ENCODE measurements around the gene MAPK8IP2.
"Not testable (repeated sequence)": the region's sequence is repeated elsewhere in the genome, so short reads cannot be mapped to it uniquely, and the experiment has no call there.

The MAPK8IP2 gene

GRCh38 chr22:50633771-50634170 lies 33.2 kb downstream of the MAPK8IP2 start (continued):
- no peak for TF ChIP-seq PATZ1 (tag by site-specific recombination; IDR thresholded peaks at IDR 0.05)

- CTCF ChIA-PET = no interaction called here
- POLR2A ChIA-PET = no interaction called here
Observed at GRCh38 chr22:50635591-50635990, 35.0 kb downstream of the MAPK8IP2 start.

GRCh38 chr22:50640296-50640695 lies 39.7 kb downstream of the MAPK8IP2 start:
- H3K4me3 ChIP-seq (ENCODE audit: low read depth, low read length); H3K4me1 ChIP-seq (ENCODE audit: control insufficient read depth, insufficient read depth, low read length); H3K36me3 ChIP-seq (ENCODE audit: control insufficient read depth in 2 of 2, insufficient read depth in 1 of 2, low read length in 2 of 2); H3K9me3 ChIP-seq (ENCODE audit: control insufficient read depth, insufficient read depth, low read depth, low read length); H3K27ac ChIP-seq (ENCODE audit: extremely low read depth, low read depth, low read length): not testable (repeated sequence)
- ChIA-PET CTCF (interaction anchor here (0.6 to 1.2 kb wide), 2 partner anchors 12 to 90 kb away, joined by 3 read pairs; partner anchors contain the start of gene ARSA), POLR2A (interaction anchor here (1.3 kb wide), 1 partner anchor 12 kb away, joined by 3 read pairs; the partner anchor contains the start of gene ARSA)

More at GRCh38 chr22:50635591-50635990, 35.0 kb downstream of the MAPK8IP2 start:
- TF ChIP-seq KLF7 (tag by site-specific recombination; IDR thresholded peaks at IDR 0.05; ENCODE audit: borderline replicate concordance) = no peak
- no peak for TF ChIP-seq PRDM10 (tag by site-specific recombination; IDR thresholded peaks at IDR 0.05)
- no peak for TF ChIP-seq ZBTB7A (tag by site-specific recombination; IDR thresholded peaks at IDR 0.05; ENCODE audit: low read depth)
- no peak for TF ChIP-seq ZNF560 (tag by site-specific recombination; IDR thresholded peaks at IDR 0.05; ENCODE audit: borderline replicate concordance)
- no peak for TF ChIP-seq ZNF792 (tag by site-specific recombination; IDR thresholded peaks at IDR 0.05)
- TF ChIP-seq ZNF266 (tag by site-specific recombination; IDR thresholded peaks at IDR 0.05; ENCODE audit: low read depth) = no peak
- TF ChIP-seq ZNF692 (tag by site-specific recombination; IDR thresholded peaks at IDR 0.05) = no peak
- Histone ChIP-seq H3K27ac (ENCODE audit: extremely low read depth, low read depth, low read length) (no peak overlapping the region), H3K36me3 (ENCODE audit: control insufficient read depth in 2 of 2, insufficient read depth in 1 of 2, low read length in 2 of 2) (no peaks in the 10 kb centered on the region), H3K4me3 (ENCODE audit: low read depth, low read length) (no peak overlapping the region), H3K4me1 (ENCODE audit: control insufficient read depth, insufficient read depth, low read length) (no peaks in the 10 kb centered on the region), H3K9me3 (ENCODE audit: control insufficient read depth, insufficient read depth, low read depth, low read length) (no peaks in the 10 kb centered on the region)

GRCh38 chr22:50640857-50641647 lies 40.5 kb downstream of the MAPK8IP2 start:
- ChIA-PET POLR2A (interaction anchor here (0.8 to 1.3 kb wide), 2 partner anchors 11 to 13 kb away, joined by 3 read pairs; partner anchors contain the start of gene ARSA), CTCF (interaction anchor here (0.6 to 1.5 kb wide), 8 partner anchors 11 to 289 kb away, joined by 3 to 8 read pairs (median 3); partner anchors contain the start of gene ARSA)
- Histone ChIP-seq H3K9me3 (ENCODE audit: control insufficient read depth, insufficient read depth, low read depth, low read length) (no peaks in the 10 kb centered on the region), H3K4me1 (ENCODE audit: control insufficient read depth, insufficient read depth, low read length) (no peaks in the 10 kb centered on the region), H3K4me3 (ENCODE audit: low read depth, low read length) (no peak overlapping the region), H3K27ac (ENCODE audit: extremely low read depth, low read depth, low read length) (no peak overlapping the region), H3K36me3 (ENCODE audit: control insufficient read depth in 2 of 2, insufficient read depth in 1 of 2, low read length in 2 of 2) (no peaks in the 10 kb centered on the region)
- no peak for TF ChIP-seq ZBTB21 (tag by site-specific recombination; IDR thresholded peaks at IDR 0.05)
- peak; percentile 27; the same call in 1 of the 2 replicates for TF ChIP-seq ZIC2 (tag by site-specific recombination; IDR thresholded peaks at IDR 0.05)
